Measurements from ENCODE around the gene POFUT2.

POFUT2 gene

DNA sequence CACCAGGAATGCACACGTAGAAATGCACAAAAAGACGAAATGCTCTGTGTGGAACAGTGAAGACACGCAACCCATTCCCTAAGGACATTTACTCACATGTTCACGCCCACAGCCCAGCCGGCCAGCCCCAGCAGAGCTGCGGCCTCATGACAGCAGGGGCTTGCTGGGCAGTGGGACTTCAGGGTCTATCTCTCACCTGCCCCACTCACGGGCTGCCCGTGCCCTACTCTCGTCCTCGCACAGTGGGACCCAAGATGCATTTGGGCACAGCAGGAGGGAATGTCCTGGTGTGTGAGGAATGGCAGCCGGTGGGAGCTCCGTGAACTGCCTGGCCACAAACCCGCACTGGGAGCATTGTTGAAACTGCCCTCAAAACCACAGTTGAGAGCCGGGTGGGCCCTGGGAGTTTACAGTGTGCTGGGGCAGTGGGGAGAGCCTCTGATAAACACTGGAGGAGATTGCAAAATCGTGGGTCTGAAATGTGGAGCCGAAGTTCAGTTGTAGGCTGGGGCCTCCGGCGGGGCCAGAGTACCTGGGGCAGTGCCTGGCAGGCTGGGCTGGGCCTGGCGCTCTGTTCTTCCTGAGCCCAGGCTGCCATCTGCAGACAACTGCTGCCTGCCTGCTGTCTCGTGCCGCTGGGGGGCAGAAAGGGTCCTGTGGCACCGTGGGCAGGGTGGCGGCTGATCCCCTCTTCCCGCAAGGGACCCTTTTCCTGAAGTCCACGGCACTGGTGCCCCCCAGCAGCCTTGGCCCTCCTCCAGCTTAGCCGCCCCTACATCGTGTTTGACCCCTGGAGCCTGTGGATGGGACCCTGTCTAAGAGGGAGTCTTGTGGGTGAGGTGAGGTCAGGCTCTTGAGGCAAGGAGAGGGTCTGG lies 20.7 kb upstream of the POFUT2 start:
- TF ChIP-seq POLR2AphosphoS5 (IDR thresholded peaks at IDR 0.05; ENCODE audit: low read depth, low read length) (no peak), FOXP2 (optimal IDR thresholded peaks at IDR 0.05; ENCODE audit: borderline replicate concordance, extremely low read depth, extremely low read length, insufficient read depth) (no peak), TAF1 (IDR thresholded peaks at IDR 0.05; ENCODE audit: borderline replicate concordance, insufficient read depth, low read length) (no peak), SIN3A (IDR thresholded peaks at IDR 0.05; ENCODE audit: borderline replicate concordance, insufficient read depth, low read length) (no peak)
- TF ChIP-seq, protein P1, sequence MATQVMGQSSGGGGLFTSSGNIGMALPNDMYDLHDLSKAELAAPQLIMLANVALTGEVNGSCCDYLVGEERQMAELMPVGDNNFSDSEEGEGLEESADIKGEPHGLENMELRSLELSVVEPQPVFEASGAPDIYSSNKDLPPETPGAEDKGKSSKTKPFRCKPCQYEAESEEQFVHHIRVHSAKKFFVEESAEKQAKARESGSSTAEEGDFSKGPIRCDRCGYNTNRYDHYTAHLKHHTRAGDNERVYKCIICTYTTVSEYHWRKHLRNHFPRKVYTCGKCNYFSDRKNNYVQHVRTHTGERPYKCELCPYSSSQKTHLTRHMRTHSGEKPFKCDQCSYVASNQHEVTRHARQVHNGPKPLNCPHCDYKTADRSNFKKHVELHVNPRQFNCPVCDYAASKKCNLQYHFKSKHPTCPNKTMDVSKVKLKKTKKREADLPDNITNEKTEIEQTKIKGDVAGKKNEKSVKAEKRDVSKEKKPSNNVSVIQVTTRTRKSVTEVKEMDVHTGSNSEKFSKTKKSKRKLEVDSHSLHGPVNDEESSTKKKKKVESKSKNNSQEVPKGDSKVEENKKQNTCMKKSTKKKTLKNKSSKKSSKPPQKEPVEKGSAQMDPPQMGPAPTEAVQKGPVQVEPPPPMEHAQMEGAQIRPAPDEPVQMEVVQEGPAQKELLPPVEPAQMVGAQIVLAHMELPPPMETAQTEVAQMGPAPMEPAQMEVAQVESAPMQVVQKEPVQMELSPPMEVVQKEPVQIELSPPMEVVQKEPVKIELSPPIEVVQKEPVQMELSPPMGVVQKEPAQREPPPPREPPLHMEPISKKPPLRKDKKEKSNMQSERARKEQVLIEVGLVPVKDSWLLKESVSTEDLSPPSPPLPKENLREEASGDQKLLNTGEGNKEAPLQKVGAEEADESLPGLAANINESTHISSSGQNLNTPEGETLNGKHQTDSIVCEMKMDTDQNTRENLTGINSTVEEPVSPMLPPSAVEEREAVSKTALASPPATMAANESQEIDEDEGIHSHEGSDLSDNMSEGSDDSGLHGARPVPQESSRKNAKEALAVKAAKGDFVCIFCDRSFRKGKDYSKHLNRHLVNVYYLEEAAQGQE (IDR thresholded peaks at IDR 0.05; ENCODE audit: insufficient read depth in 1 of 2, low read depth in 2 of 2, low read length in 2 of 2) = no peak

DNA sequence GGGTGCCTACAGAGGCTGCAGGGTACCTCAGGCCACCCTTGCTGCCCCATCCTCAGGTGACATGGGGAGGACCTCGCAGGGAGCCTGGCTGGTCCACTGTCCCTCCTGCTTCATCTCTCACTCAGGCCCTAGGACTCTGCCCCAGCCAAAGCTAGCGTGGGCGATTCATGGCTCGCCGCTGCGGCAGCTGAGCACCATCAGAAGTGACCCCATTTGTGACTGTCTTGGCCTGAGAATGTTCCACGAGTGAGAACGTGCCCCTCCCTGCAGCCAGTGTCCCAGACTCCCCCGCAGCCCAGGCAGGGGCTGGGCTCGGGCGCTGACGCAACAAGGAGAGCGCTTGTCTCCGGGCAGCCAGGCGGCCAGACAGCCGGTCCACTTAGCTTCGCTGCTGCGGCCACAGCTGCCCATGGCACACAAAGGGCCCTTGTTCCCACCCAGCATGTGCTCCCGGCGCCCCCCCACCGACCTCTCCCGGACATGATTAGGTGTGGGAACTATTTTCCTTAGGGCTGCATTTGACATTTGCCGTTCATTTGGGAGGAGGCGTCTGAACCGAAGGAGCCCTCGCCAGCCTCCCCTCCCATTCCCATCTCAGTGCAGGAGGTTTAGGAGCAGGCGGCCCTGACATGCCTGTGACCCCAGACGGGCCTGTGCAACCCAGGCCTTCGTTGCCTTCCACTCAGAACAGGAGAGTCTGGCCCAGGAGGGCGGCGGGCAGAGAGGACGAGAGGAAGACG lies 19.3 kb upstream of the POFUT2 start:
- no peak for TF ChIP-seq SIN3A (IDR thresholded peaks at IDR 0.05; ENCODE audit: borderline replicate concordance, insufficient read depth, low read length)
- TF ChIP-seq, protein P1 (IDR thresholded peaks at IDR 0.05; ENCODE audit: insufficient read depth in 1 of 2, low read depth in 2 of 2, low read length in 2 of 2) = no peak
- no peak for TF ChIP-seq TAF1 (IDR thresholded peaks at IDR 0.05; ENCODE audit: borderline replicate concordance, insufficient read depth, low read length)
- TF ChIP-seq FOXP2 (optimal IDR thresholded peaks at IDR 0.05; ENCODE audit: borderline replicate concordance, extremely low read depth, extremely low read length, insufficient read depth) = no peak
- no peak for TF ChIP-seq POLR2AphosphoS5 (IDR thresholded peaks at IDR 0.05; ENCODE audit: low read depth, low read length)

DNA sequence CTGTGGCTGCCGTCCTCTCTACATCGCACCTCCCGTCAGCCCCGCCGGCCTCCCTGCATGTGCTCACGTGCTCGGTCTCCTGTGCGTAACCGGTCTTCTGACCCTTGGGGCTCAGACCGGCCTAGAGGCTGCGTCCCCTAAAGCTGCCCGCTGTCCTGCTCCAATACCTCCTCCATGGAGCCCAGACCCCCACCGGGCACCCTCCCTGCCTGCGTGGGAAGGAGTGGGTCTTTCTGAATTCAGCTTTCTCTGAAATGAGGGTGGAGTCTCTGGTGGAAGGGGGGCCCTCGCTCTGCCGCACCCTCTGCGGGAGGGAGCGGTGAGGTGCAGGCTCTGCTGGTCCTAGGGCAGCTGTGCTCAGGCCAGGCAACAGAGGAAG lies 18.7 kb upstream of the POFUT2 start:
- TF ChIP-seq TAF1 (IDR thresholded peaks at IDR 0.05; ENCODE audit: borderline replicate concordance, insufficient read depth, low read length) (no peak), POLR2AphosphoS5 (IDR thresholded peaks at IDR 0.05; ENCODE audit: low read depth, low read length) (no peak), SIN3A (IDR thresholded peaks at IDR 0.05; ENCODE audit: borderline replicate concordance, insufficient read depth, low read length) (no peak), FOXP2 (optimal IDR thresholded peaks at IDR 0.05; ENCODE audit: borderline replicate concordance, extremely low read depth, extremely low read length, insufficient read depth) (no peak)
- TF ChIP-seq, protein P1 (IDR thresholded peaks at IDR 0.05; ENCODE audit: insufficient read depth in 1 of 2, low read depth in 2 of 2, low read length in 2 of 2) = no peak

DNA sequence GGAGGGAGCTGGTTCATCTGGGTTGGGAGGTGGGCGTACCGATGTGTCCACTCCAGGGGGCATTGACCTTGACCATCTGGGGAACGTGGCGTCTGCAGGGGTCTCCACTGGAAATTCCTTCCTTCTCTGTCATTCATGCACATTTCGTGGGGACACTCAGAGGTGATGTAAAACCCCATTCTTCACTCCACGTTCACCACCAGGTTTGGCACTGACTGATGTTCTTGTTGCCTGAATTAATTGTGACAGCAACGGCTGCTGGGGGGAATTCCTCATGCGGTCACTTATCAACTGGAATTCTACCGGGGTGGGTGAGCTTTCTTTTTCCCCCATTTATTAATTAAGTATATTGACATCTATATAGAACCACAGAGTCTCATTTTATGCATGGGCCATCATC lies 18.1 kb upstream of the POFUT2 start:
- TF ChIP-seq, protein P1 (IDR thresholded peaks at IDR 0.05; ENCODE audit: insufficient read depth in 1 of 2, low read depth in 2 of 2, low read length in 2 of 2) = no peak
- TF ChIP-seq FOXP2 (optimal IDR thresholded peaks at IDR 0.05; ENCODE audit: borderline replicate concordance, extremely low read depth, extremely low read length, insufficient read depth) (no peak), POLR2AphosphoS5 (IDR thresholded peaks at IDR 0.05; ENCODE audit: low read depth, low read length) (no peak), SIN3A (IDR thresholded peaks at IDR 0.05; ENCODE audit: borderline replicate concordance, insufficient read depth, low read length) (no peak), TAF1 (IDR thresholded peaks at IDR 0.05; ENCODE audit: borderline replicate concordance, insufficient read depth, low read length) (no peak)

Measured in PFSK-1 (cell line).